Tibial artery (tissue), 4 donors: ENCODE measurements around the gene CELF4.

Experiments
- DNase-seq, 2 donors: peaks; one replicate each; pipeline ENCODE4 v3.0.0-alpha.2; 2019
- H3K27ac ChIP-seq, 2 donors: fragments of 200-600 bp; sonication (generic) in 1 of 2; 1 replicate in 1 of 2; 2 replicates in 1 of 2; pipeline ENCODE4 v1.5.1; 2018 to 2019; ENCODE audit warnings: mild to moderate bottlenecking in 1 of 2
- H3K27me3 ChIP-seq, 2 donors: fragments of 200-600 bp; sonication (generic) in 1 of 2; one replicate each; pipeline versions ENCODE4 v1.5.1 to v1.6.0; 2016 to 2019
- H3K36me3 ChIP-seq, 3 donors: fragments of 200-600 bp; sonication (generic) in 2 of 3; one replicate each; pipeline ENCODE4 v1.5.1; 2016 to 2019; ENCODE audit warnings: mild to moderate bottlenecking in 2 of 3
- H3K4me1 ChIP-seq, 4 donors: fragments of 200-600 bp; sonication (generic) in 2 of 4; 1 replicate in 3 of 4; 2 replicates in 1 of 4; pipeline ENCODE4 v1.5.1; 2016 to 2019
- H3K4me3 ChIP-seq, 2 donors: fragments of 200-600 bp; sonication (generic) in 1 of 2; 1 replicate in 1 of 2; 2 replicates in 1 of 2; pipeline ENCODE4 v1.5.1; 2018 to 2019; ENCODE audit warnings: mild to moderate bottlenecking in 2 of 2
- H3K9me3 ChIP-seq, 3 donors: fragments of 200-600 bp; sonication (generic) in 1 of 3; one replicate each; pipeline ENCODE4 v1.5.1; 2016 to 2019
- CTCF ChIP-seq, 2 experiments: fragments of 200-600 bp in 1 of 2; fragments of 450-650 bp in 1 of 2; IDR thresholded peaks; one replicate each; pipeline ENCODE4 v1.5.1; 2017 to 2019; ENCODE audit warnings: antibody characterized with exemption in 2 of 2, mild to moderate bottlenecking in 1 of 2, moderate library complexity in 1 of 2
- intact Hi-C: fragments of 100-400 bp; cut with DNase I; formaldehyde crosslinking; loops from one replicate; pipeline ENCODE4 v1.15.0; 2023; ENCODE audit warnings: low total_unique reads

The CELF4 gene

GRCh38 chr18:37313624-37314023, 252.0 kb downstream of the CELF4 start:
- intact Hi-C loops: no loop called here
- Histone ChIP-seq H3K27me3 (no peaks in the 10 kb centered on the region), H3K27ac (no peak overlapping the region), H3K4me3 (no peak overlapping the region), H3K4me1 (no peaks in the 10 kb centered on the region), H3K36me3 (no peaks in the 10 kb centered on the region), H3K9me3 (no peaks in the 10 kb centered on the region)
- TF ChIP-seq CTCF (IDR thresholded peaks at IDR 0.05): no peak
- no peak for DNase-seq

GRCh38 chr18:37309861-37310260, 255.7 kb downstream of the CELF4 start:
- intact Hi-C loops: no loop called here
- Histone ChIP-seq H3K4me1 (no peaks in the 10 kb centered on the region), H3K9me3 (no peaks in the 10 kb centered on the region), H3K27me3 (no peaks in the 10 kb centered on the region), H3K36me3 (no peaks in the 10 kb centered on the region), H3K4me3 (no peak overlapping the region), H3K27ac (no peak overlapping the region)
- DNase-seq: no peak
- no peak for TF ChIP-seq CTCF (IDR thresholded peaks at IDR 0.05)

GRCh38 chr18:37309059-37309458, 256.5 kb downstream of the CELF4 start:
- intact Hi-C loops: no loop called here

GRCh38 chr18:37307181-37307580, 258.4 kb downstream of the CELF4 start:
- Histone ChIP-seq H3K27me3 (no peaks in the 10 kb centered on the region), H3K27ac (no peak overlapping the region), H3K4me3 (no peak overlapping the region), H3K9me3 (no peaks in the 10 kb centered on the region), H3K4me1 (no peaks in the 10 kb centered on the region), H3K36me3 (no peaks in the 10 kb centered on the region)
- no peak for DNase-seq
- intact Hi-C loops: no loop called here
- no peak for TF ChIP-seq CTCF (IDR thresholded peaks at IDR 0.05)

More at GRCh38 chr18:37309059-37309458, 256.5 kb downstream of the CELF4 start:
- no peaks in the 10 kb centered on the region for H3K4me1 ChIP-seq
- no peak for DNase-seq
- H3K9me3 ChIP-seq: no peaks in the 10 kb centered on the region
- H3K27me3 ChIP-seq: no peaks in the 10 kb centered on the region
- no peak overlapping the region for H3K27ac ChIP-seq
- no peak for TF ChIP-seq CTCF (IDR thresholded peaks at IDR 0.05)
- no peak overlapping the region for H3K4me3 ChIP-seq
- H3K36me3 ChIP-seq: no peaks in the 10 kb centered on the region

- Histone ChIP-seq H3K36me3 (no peaks in the 10 kb centered on the region), H3K4me1 (no peaks in the 10 kb centered on the region), H3K4me3 (no peak overlapping the region), H3K9me3 (no peaks in the 10 kb centered on the region), H3K27ac (no peak overlapping the region), H3K27me3 (no peaks in the 10 kb centered on the region)
- no peak for TF ChIP-seq CTCF (IDR thresholded peaks at IDR 0.05)
- DNase-seq: no peak
- intact Hi-C loops: no loop called here
Measured at GRCh38 chr18:37306432-37306831, 259.2 kb downstream of the CELF4 start.

GRCh38 chr18:37305066-37305465, 260.5 kb downstream of the CELF4 start:
- Histone ChIP-seq H3K27ac (no peak overlapping the region), H3K4me3 (no peak overlapping the region), H3K9me3 (no peaks in the 10 kb centered on the region), H3K4me1 (peaks cover 0 to 3% (median under 1%) of the 10 kb centered on the region in 4 donors), H3K36me3 (no peaks in the 10 kb centered on the region), H3K27me3 (no peaks in the 10 kb centered on the region)
- intact Hi-C loops: no loop called here
- TF ChIP-seq CTCF (IDR thresholded peaks at IDR 0.05): no peak
- DNase-seq: no peak
